Left ventricle myocardium superior (tissue), 1 donor: ENCODE data around the gene CCDC158. TPM values are rescaled to one million over a fixed set of nuclear protein-coding genes. Genes with fewer than 3 reads are reported as not detected.
A peak's percentile ranks its signal among the peaks of the same experiment; 100 is the strongest.

Experiments
- ATAC-seq: fragments of 200-7000 bp; cut with Tn5 transposase; one replicate; pipeline ENCODE4 v1.9.1; 2020; ENCODE audit warnings: mild to moderate bottlenecking, moderate library complexity
- DNase-seq: peaks from one replicate; pipeline ENCODE4 v3.0.0-alpha.2; 2020
- intact Hi-C: fragments of 100-400 bp; cut with micrococcal nuclease; formaldehyde crosslinking; loops from one replicate; pipeline ENCODE4 v1.11.0; 2022
- total RNA-seq: library from RNA; stranded (reverse); fragmentation: NEBNext Ultra II Directional; extraction: Animal tissue kit (Norgen Biotek cat#: 25700); gene quantifications from one replicate; pipeline ENCODE4 v1.2.1, GENCODE V29; 2021
- donor health status: DM: no; HTN: yes; CAD: no; lungs with severe emphysema.

Gene CCDC158
- total RNA-seq, 1 donor from 2014 or later, result 0.59 TPM

DNA sequence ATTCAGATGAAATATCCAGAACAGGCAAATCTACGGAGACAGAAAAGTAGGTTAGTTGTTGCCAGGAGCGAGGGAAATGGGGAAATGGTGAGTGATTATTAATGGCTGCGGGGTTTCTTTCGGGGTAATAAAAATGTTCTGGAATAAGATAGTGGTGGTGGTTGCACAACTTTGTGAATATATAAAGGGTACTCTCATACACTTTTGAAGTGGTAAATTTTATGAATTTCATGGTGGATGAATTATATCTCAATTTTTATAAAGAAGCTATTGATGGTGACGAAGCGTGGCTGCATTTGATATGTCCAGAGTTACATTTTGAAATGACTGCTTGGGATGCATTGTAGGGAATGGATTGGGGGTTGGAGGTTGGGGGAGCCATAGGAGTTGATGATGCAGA is 153.1 kb downstream of the CCDC158 start:
- DNase-seq, result no peak
- no peak for ATAC-seq
- intact Hi-C loops, result no loop called here

- DNase-seq (no peak), ATAC-seq (peak; percentile 64)
- intact Hi-C loops, result no loop called here
These were observed 154.3 kb downstream of the CCDC158 start for GRCh38 chr4:76266627-76267026.

DNA sequence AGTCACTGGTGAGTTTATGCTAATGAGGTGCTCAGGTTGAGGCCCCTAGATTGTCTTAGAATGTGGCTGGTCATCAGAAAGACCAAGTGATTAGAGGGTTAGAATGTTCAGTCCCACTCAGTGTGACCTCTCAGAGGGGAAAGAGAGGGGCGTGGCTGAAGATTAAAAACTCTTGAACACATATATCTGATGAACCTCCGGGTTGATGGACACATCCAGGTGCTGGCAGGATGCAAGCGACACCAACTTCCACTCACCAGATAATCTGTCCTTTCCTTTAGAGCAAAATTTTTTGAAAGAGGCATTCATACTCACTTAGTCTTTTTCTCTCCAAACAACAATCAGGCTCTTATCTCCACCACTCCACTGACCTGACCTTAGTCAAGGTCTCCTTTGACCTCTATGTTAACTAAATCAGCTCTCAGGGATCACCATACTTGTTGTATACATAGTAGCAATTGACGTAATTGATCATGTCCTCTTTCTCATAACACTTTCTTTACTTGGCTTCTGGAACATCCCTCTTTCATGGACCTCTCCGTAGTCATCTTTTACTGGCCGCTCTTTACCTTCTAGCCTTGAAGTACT is 155.2 kb downstream of the CCDC158 start:
- intact Hi-C loops, result no loop called here
- DNase-seq, result no peak
- no peak for ATAC-seq

Other genes with a start within 250 kb of the CCDC158 start
- 91.4 TPM for gene SCARB2, start 207.3 kb downstream of the CCDC158 start, total RNA-seq
- gene FAM47E, start 169.4 kb downstream of the CCDC158 start, total RNA-seq, result 2.4 TPM
- gene STBD1, start 114.4 kb downstream of the CCDC158 start, total RNA-seq, result 26.9 TPM
- 14.2 TPM for gene SHROOM3, start 14.1 kb upstream of the CCDC158 start, total RNA-seq